A549 (cell line): ENCODE measurements around the gene FSTL4. TPM values are rescaled to one million over a fixed set of nuclear protein-coding genes. Genes with fewer than 3 reads are reported as not detected.

ENCODE experiments used
- ATAC-seq, 2 experiments: fragments of 200-7000 bp in 1 of 2; fragments of >200 bp in 1 of 2; cut with Nextera tagmentation in 1 of 2; cut with Tn5 transposase in 1 of 2; 3 replicates each; pipeline versions ENCODE4 v1.8.0 to v1.9.1; 2018 to 2020; ENCODE audit warnings: mild to moderate bottlenecking in 1 of 2, moderate library complexity in 1 of 2
- CTCF ChIA-PET: fragments of 300-600 bp; sonication (Branson Sonifier 250); formaldehyde crosslinking; extraction: SDS; loops from one replicate; lab custom pipeline; 2021; ENCODE audit warnings: antibody characterized with exemption, inconsistent platforms; lab: Yijun Ruan, JAX
- POLR2A ChIA-PET: fragments of 350-600 bp; formaldehyde crosslinking; extraction: SDS; loops from one replicate; lab custom pipeline; 2021; ENCODE audit warnings: antibody characterized with exemption, inconsistent platforms; lab: Yijun Ruan, JAX
- DNase-seq, 2 experiments: peaks; one replicate each; pipeline versions ENCODE4 v3.0.0 to v3.0.0-alpha.2; 2011 to 2016; ENCODE audit warnings: low read depth in 1 of 2, low spot score in 1 of 2
- FAIRE-seq: peaks from 2 replicates; lab custom pipeline; 2011; peaks lifted over from hg19 to GRCh38; lab: Jason Lieb, UNC
- H3K27ac ChIP-seq, 2 experiments: fragments of >200 bp; sonication (Bioruptor Twin); formaldehyde crosslinking; 3 replicates each; pipeline ENCODE4 v1.5.1; 2016 to 2017
- H3K4me1 ChIP-seq: fragments of >200 bp; sonication (Bioruptor Twin); formaldehyde crosslinking; 3 replicates; pipeline ENCODE4 v1.6.1; 2016
- H3K4me2 ChIP-seq: fragments of >200 bp; sonication (Bioruptor Twin); formaldehyde crosslinking; 3 replicates; pipeline ENCODE4 v1.6.1; 2016
- H3K4me3 ChIP-seq: fragments of >200 bp; sonication (Bioruptor Twin); formaldehyde crosslinking; 3 replicates; pipeline ENCODE4 v1.5.1; 2016
- H3K9me3 ChIP-seq: fragments of >200 bp; sonication (Bioruptor Twin); formaldehyde crosslinking; 3 replicates; pipeline ENCODE4 v1.6.1; 2016
- CBX8 ChIP-seq: fragments of 200-600 bp; sonication (generic); IDR thresholded peaks from 2 replicates; pipeline ENCODE4 v1.6.1; 2016
- CTCF ChIP-seq: fragments of >200 bp; sonication (Bioruptor Twin); formaldehyde crosslinking; IDR thresholded peaks from 3 replicates; pipeline ENCODE4 v1.5.1; 2016
- EHF ChIP-seq: fragments of 250-450 bp; sonication (Bioruptor Pico); IDR thresholded peaks from 2 replicates; pipeline ENCODE4 v1.5.0; 2020; ENCODE audit warnings: mild to moderate bottlenecking
- ESRRA ChIP-seq: fragments of 150-350 bp; IDR thresholded peaks from 2 replicates; pipeline ENCODE4 v1.6.1; 2014; ENCODE audit warnings: mild to moderate bottlenecking, low read length, borderline replicate concordance
- FOSL2 ChIP-seq, 2 experiments: fragments of 450-650 bp in 1 of 2; fragments of >200 bp in 1 of 2; sonication (Bioruptor Twin) in 1 of 2; formaldehyde crosslinking; IDR thresholded peaks; 2 replicates each; pipeline versions ENCODE4 v1.5.0 to v1.6.1; 2016 to 2020; ENCODE audit warnings: mild to moderate bottlenecking in 1 of 2, moderate library complexity in 1 of 2
- HOXB13 ChIP-seq: fragments of 250-450 bp; sonication (Bioruptor Pico); IDR thresholded peaks from 2 replicates; pipeline ENCODE4 v1.5.0; 2020; ENCODE audit warnings: low read depth, mild to moderate bottlenecking, moderate library complexity
- JUN ChIP-seq, 2 experiments: fragments of >200 bp; sonication (Bioruptor Twin); formaldehyde crosslinking; IDR thresholded peaks; 2 replicates in 1 of 2; 3 replicates in 1 of 2; pipeline ENCODE4 v1.6.1; 2016 to 2017
- JUNB ChIP-seq: fragments of >200 bp; sonication (Bioruptor Twin); formaldehyde crosslinking; IDR thresholded peaks from 2 replicates; pipeline ENCODE4 v1.6.1; 2016
- NR3C1 ChIP-seq: fragments of >200 bp; sonication (Bioruptor Twin); formaldehyde crosslinking; IDR thresholded peaks from 3 replicates; pipeline ENCODE4 v1.6.1; 2017
- POLR2A ChIP-seq: IDR thresholded peaks from 2 replicates; pipeline ENCODE4 v1.6.1; 2012; ENCODE audit warnings: mild to moderate bottlenecking, low read length
- RFX5 ChIP-seq: fragments of 450-650 bp; IDR thresholded peaks from 2 replicates; pipeline ENCODE4 v1.7.1; 2014; ENCODE audit warnings: antibody characterized with exemption, mild to moderate bottlenecking, moderate library complexity
- RNF2 ChIP-seq: fragments of 200-600 bp; sonication (generic); IDR thresholded peaks from 2 replicates; pipeline ENCODE4 v1.6.1; 2016; ENCODE audit warnings: low read depth, mild to moderate bottlenecking, antibody characterized with exemption, moderate library complexity, borderline replicate concordance
- ZC3H11A ChIP-seq: fragments of 450-650 bp; IDR thresholded peaks from 2 replicates; pipeline ENCODE4 v1.6.1; 2014; ENCODE audit warnings: antibody characterized with exemption, mild to moderate bottlenecking
- ZFP36 ChIP-seq: fragments of 450-650 bp; IDR thresholded peaks from 2 replicates; pipeline ENCODE4 v1.6.1; 2014; ENCODE audit warnings: borderline replicate concordance; ENCODE audit not compliant: partially characterized antibody
- ZSCAN20 ChIP-seq: fragments of 250-450 bp; sonication (Bioruptor Pico); IDR thresholded peaks from 2 replicates; pipeline ENCODE4 v1.8.0; 2022; ENCODE audit warnings: mild to moderate bottlenecking, moderate library complexity
- WGBS: methylation state at CpG from one replicate; pipeline ENCODE4 v1.1.6; 2017; ENCODE audit errors: missing lambda C conversion rate; 5-methylcytosine and 5-hydroxymethylcytosine counted together
- polyA plus RNA-seq, 4 experiments: library from polyadenylated mRNA; depleted of rRNA in 3 of 4; stranded (reverse); fragments of >200 nt; fragmentation: RNase III in 1 of 4; extraction: RNeasy Plus Mini Kit Qiagen cat#74134 plus additional on column Dnase treatment in 1 of 4; gene quantifications; 2 replicates in 3 of 4; 3 replicates in 1 of 4; pipeline ENCODE4 v1.2.3, GENCODE V29; 2011 to 2017
- TF ChIP-seq, protein P1 (sequence below): fragments of 200-600 bp; sonication (generic); IDR thresholded peaks from 2 replicates; pipeline ENCODE4 v1.6.1; 2016; ENCODE audit warnings: antibody characterized with exemption, mild to moderate bottlenecking, moderate library complexity
- TF ChIP-seq, protein P2 (sequence below): fragments of 250-450 bp; sonication (Bioruptor Pico); IDR thresholded peaks from 2 replicates; pipeline ENCODE4 v1.5.0; 2020; ENCODE audit warnings: low read depth, mild to moderate bottlenecking, moderate library complexity
- TF ChIP-seq, protein P3 (sequence below): IDR thresholded peaks from 2 replicates; pipeline ENCODE4 v1.6.1; 2012; ENCODE audit warnings: low read depth, borderline replicate concordance

Gene FSTL4
- polyA plus RNA-seq, 2 of the 4 experiments (the other 2 are of a cell fraction): 1.6 to 1.8 TPM

- Histone ChIP-seq H3K4me2 (no peak overlapping the region), H3K27ac (no peak overlapping the region), H3K4me1 (no peaks in the 10 kb centered on the region), H3K9me3 (no peaks in the 10 kb centered on the region), H3K4me3 (no peak overlapping the region)
- FAIRE-seq: no peak
- POLR2A ChIA-PET: interaction anchor here (0.6 kb wide), 1 partner anchor 865 kb away, joined by 4 read pairs; the partner anchor contains the start of gene PPP2CA
- CTCF ChIA-PET: no interaction called here
- TF ChIP-seq CTCF: no peak
- TF ChIP-seq ZC3H11A: no peak
- TF ChIP-seq POLR2A: no peak
- TF ChIP-seq FOSL2 (IDR thresholded peaks at IDR 0.05): no peak
- TF ChIP-seq FOSL2 (CRISPR knock-in tag; IDR thresholded peaks at IDR 0.05): no peak
- TF ChIP-seq HOXB13 (CRISPR knock-in tag): no peak
- TF ChIP-seq CBX8: no peak
- TF ChIP-seq, protein P1, sequence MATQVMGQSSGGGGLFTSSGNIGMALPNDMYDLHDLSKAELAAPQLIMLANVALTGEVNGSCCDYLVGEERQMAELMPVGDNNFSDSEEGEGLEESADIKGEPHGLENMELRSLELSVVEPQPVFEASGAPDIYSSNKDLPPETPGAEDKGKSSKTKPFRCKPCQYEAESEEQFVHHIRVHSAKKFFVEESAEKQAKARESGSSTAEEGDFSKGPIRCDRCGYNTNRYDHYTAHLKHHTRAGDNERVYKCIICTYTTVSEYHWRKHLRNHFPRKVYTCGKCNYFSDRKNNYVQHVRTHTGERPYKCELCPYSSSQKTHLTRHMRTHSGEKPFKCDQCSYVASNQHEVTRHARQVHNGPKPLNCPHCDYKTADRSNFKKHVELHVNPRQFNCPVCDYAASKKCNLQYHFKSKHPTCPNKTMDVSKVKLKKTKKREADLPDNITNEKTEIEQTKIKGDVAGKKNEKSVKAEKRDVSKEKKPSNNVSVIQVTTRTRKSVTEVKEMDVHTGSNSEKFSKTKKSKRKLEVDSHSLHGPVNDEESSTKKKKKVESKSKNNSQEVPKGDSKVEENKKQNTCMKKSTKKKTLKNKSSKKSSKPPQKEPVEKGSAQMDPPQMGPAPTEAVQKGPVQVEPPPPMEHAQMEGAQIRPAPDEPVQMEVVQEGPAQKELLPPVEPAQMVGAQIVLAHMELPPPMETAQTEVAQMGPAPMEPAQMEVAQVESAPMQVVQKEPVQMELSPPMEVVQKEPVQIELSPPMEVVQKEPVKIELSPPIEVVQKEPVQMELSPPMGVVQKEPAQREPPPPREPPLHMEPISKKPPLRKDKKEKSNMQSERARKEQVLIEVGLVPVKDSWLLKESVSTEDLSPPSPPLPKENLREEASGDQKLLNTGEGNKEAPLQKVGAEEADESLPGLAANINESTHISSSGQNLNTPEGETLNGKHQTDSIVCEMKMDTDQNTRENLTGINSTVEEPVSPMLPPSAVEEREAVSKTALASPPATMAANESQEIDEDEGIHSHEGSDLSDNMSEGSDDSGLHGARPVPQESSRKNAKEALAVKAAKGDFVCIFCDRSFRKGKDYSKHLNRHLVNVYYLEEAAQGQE: no peak
- ATAC-seq: no peak
- no peak for DNase-seq
- 81% methylated on average over 18 of the region's 18 CpGs for WGBS
These were observed 251.5 kb downstream of the FSTL4 start for GRCh38 chr5:133360693-133361472.

DNA sequence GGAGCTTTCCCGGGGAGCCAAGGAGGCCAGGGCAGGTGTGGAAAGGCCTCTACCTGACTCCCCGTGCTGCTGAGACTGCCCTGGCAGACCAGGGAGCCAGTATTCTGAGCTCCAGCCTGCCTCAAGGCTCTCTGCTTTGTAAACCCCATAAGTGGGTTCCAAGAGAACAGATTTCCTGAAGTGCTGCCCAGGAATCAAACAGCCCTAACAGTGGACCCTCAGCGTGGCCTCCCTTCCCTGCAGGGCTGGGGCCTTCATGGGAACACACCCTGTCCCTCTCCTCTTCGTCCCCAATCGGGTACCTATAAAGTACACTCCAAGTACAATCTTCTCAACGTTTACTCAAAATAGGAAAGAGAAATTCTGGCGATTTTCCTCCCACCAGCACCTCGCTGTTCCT is 252.5 kb downstream of the FSTL4 start:
- FAIRE-seq: no peak

DNA sequence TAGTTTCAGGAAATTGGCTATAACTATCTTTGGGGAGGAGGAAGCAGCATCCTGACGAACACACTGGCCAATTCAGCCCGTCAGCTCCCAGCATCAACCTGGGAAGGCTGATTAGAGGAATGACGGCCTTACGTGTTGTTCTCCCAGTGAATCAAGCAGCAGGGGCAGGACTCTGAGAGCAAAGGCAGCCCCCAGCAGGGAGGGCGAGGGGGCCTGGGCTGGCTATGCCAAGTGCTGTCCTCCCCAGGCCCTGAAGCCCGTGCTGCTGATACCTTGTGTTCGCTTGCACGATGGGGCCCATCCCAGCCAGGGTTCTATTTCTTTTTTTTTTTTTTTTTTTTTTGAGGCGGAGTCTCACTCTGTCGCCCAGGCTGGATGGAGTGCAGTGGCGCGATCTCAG is 254.1 kb downstream of the FSTL4 start:
- CTCF ChIA-PET: interaction anchor here (0.7 to 1.8 kb wide), 2 partner anchors 14 to 259 kb away, joined by 3 to 6 read pairs; no protein-coding TSS in a partner anchor
- FAIRE-seq: no peak
- TF ChIP-seq RFX5: no peak
- TF ChIP-seq RNF2: no peak
- TF ChIP-seq, protein P2, sequence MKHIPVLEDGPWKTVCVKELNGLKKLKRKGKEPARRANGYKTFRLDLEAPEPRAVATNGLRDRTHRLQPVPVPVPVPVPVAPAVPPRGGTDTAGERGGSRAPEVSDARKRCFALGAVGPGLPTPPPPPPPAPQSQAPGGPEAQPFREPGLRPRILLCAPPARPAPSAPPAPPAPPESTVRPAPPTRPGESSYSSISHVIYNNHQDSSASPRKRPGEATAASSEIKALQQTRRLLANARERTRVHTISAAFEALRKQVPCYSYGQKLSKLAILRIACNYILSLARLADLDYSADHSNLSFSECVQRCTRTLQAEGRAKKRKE: no peak
- no peak for TF ChIP-seq ESRRA
- TF ChIP-seq EHF: no peak
- no peak for TF ChIP-seq ZSCAN20 (CRISPR knock-in tag)
- TF ChIP-seq, protein P1: no peak
- TF ChIP-seq NR3C1: no peak
- TF ChIP-seq ZFP36: no peak
- TF ChIP-seq CTCF: no peak
- TF ChIP-seq JUNB: no peak

More for the DNA sequence above, 252.5 kb downstream of the FSTL4 start:
- Histone ChIP-seq H3K27ac (no peak overlapping the region), H3K4me2 (no peak overlapping the region), H3K4me3 (no peak overlapping the region), H3K4me1 (no peaks in the 10 kb centered on the region), H3K9me3 (no peaks in the 10 kb centered on the region)
- no peak for DNase-seq
- ATAC-seq: no peak
- POLR2A ChIA-PET: no interaction called here
- WGBS: 47% methylated on average over 8 of the region's 8 CpGs
- TF ChIP-seq ZFP36 (no peak), JUN (IDR thresholded peaks at IDR 0.05) (no peak)
- TF ChIP-seq, protein P3, sequence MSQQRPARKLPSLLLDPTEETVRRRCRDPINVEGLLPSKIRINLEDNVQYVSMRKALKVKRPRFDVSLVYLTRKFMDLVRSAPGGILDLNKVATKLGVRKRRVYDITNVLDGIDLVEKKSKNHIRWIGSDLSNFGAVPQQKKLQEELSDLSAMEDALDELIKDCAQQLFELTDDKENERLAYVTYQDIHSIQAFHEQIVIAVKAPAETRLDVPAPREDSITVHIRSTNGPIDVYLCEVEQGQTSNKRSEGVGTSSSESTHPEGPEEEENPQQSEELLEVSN: no peak
- CTCF ChIA-PET: interaction anchor here (1.1 kb wide), 1 partner anchor 248 kb away, joined by 3 read pairs; no protein-coding TSS in a partner anchor

More for the DNA sequence above, 254.1 kb downstream of the FSTL4 start:
- DNase-seq (no peak), ATAC-seq (no peak)
- H3K4me1 ChIP-seq: no peaks in the 10 kb centered on the region
- H3K27ac ChIP-seq: no peak overlapping the region
- POLR2A ChIA-PET: no interaction called here
- 78% methylated on average over 10 of the region's 12 CpGs for WGBS
- no peak overlapping the region for H3K4me2 ChIP-seq
- no peak overlapping the region for H3K4me3 ChIP-seq
- no peaks in the 10 kb centered on the region for H3K9me3 ChIP-seq
